Prostate gland (tissue), 2 donors: ENCODE data around the gene GUCY2D. TPM values are rescaled to one million over a fixed set of nuclear protein-coding genes. Genes with fewer than 3 reads are reported as not detected.

Experiments
- DNase-seq: peaks from one replicate; pipeline ENCODE4 v3.0.0-alpha.2; 2019; ENCODE audit warnings: low spot score
- H3K27ac ChIP-seq, 2 donors: fragments of 200-600 bp; sonication (generic); 2 replicates each; pipeline ENCODE4 v1.5.1; 2017 to 2019
- H3K27me3 ChIP-seq: fragments of 200-600 bp; sonication (generic); replicated peaks from 2 replicates; pipeline ENCODE4 v1.5.1; 2019; ENCODE audit not compliant: insufficient read depth
- H3K36me3 ChIP-seq, 2 donors: fragments of 200-600 bp; sonication (generic); 1 replicate in 1 of 2; 2 replicates in 1 of 2; pipeline versions ENCODE4 v1.5.1 to v1.8.1; 2017 to 2019
- H3K4me1 ChIP-seq: fragments of 200-600 bp; sonication (generic); replicated peaks from 2 replicates; pipeline ENCODE4 v1.5.1; 2019
- H3K4me3 ChIP-seq, 2 donors: fragments of 200-600 bp; sonication (generic); 2 replicates each; pipeline ENCODE4 v1.5.1; 2017 to 2019
- H3K9me3 ChIP-seq: fragments of 200-600 bp; sonication (generic); 2 replicates; pipeline ENCODE4 v1.5.1; 2017
- POLR2A ChIP-seq: fragments of 450-650 bp; IDR thresholded peaks from one replicate; pipeline ENCODE4 v1.6.1; 2016; ENCODE audit warnings: antibody characterized with exemption, mild to moderate bottlenecking
- POLR2AphosphoS5 ChIP-seq: sonication (generic); formaldehyde crosslinking; IDR thresholded peaks from one replicate; pipeline ENCODE4 v1.6.1; 2017; ENCODE audit warnings: antibody characterized with exemption
- WGBS: methylation state at CpG from one replicate; pipeline ENCODE4 v1.1.5; 2018; 5-methylcytosine and 5-hydroxymethylcytosine counted together
- intact Hi-C: fragments of 100-400 bp; cut with DNase I; formaldehyde crosslinking; loops from one replicate; pipeline ENCODE4 v1.14.2; 2022
- total RNA-seq, 2 donors: library from RNA; depleted of rRNA; stranded (reverse); fragments of >200 nt; gene quantifications; one replicate each; pipeline ENCODE4 v1.1.0, GENCODE V29; 2016
- TF ChIP-seq, protein P1 (sequence below), 4 experiments: fragments of 200-600 bp in 2 of 4; fragments of 450-650 bp in 2 of 4; sonication (generic) in 2 of 4; IDR thresholded peaks; 1 replicate in 3 of 4; 2 replicates in 1 of 4; pipeline ENCODE4 v1.5.1; 2016 to 2019; ENCODE audit warnings: antibody characterized with exemption in 4 of 4, mild to moderate bottlenecking in 2 of 4, moderate library complexity in 2 of 4

The GUCY2D gene
- total RNA-seq, 2 donors from 2014 or later: 1.8 TPM; not detected in 1

DNA sequence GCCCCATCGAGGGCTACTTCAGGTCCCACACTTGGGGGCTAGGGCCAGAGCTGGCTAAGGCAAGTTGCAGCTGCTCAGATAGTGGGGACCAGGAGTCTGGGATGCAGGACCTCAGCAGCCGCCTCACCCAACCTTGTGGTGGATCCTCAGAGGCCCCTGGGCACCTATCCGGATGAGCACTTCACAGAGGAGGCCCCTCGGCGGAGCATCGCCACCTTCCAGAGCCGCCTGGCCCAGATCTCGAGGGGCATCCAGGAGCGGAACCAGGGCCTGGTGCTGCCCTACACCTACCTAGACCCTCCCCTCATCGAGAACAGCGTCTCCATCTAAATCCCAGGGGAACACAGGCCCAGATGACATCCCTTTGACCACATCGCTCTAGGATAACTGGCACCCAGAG lies 45.8 kb downstream of the GUCY2D start:
- H3K4me1 ChIP-seq: no peaks in the 10 kb centered on the region
- H3K27me3 ChIP-seq: no peaks in the 10 kb centered on the region
- no peaks in the 10 kb centered on the region for H3K9me3 ChIP-seq
- peak overlapping the region in 1 of 2 donors; percentile 19 for H3K27ac ChIP-seq
- no peaks in the 10 kb centered on the region for H3K36me3 ChIP-seq
- intact Hi-C loops: no loop called here
- no peak for TF ChIP-seq POLR2A
- TF ChIP-seq, protein P1, sequence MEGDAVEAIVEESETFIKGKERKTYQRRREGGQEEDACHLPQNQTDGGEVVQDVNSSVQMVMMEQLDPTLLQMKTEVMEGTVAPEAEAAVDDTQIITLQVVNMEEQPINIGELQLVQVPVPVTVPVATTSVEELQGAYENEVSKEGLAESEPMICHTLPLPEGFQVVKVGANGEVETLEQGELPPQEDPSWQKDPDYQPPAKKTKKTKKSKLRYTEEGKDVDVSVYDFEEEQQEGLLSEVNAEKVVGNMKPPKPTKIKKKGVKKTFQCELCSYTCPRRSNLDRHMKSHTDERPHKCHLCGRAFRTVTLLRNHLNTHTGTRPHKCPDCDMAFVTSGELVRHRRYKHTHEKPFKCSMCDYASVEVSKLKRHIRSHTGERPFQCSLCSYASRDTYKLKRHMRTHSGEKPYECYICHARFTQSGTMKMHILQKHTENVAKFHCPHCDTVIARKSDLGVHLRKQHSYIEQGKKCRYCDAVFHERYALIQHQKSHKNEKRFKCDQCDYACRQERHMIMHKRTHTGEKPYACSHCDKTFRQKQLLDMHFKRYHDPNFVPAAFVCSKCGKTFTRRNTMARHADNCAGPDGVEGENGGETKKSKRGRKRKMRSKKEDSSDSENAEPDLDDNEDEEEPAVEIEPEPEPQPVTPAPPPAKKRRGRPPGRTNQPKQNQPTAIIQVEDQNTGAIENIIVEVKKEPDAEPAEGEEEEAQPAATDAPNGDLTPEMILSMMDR (IDR thresholded peaks at IDR 0.05): no peak
- TF ChIP-seq POLR2AphosphoS5: no peak
- no peak for DNase-seq
- H3K4me3 ChIP-seq: no peak overlapping the region
- WGBS: 92% methylated on average over 12 of the region's 12 CpGs

DNA sequence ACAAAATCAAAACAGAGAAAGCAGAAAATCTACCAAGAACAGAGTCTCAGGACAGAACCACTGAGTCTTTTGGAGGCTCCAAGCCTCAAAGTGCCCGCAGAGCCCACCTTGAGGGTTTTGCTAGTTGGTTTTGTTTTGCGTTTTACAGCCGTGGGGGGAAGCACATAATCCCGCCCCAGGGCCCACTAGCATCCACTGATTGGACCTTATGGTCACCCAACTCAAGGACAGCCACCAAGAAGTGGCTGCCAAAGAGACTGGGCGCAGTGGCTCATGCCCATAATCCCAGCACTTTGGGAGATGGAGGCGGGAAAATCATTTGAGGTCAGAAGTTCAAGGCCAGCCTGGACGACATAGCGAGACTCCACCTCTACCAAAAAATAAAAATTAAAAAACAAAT lies 46.3 kb downstream of the GUCY2D start:
- peak overlapping the region in 1 of 2 donors; percentile 19 for H3K27ac ChIP-seq
- no peaks in the 10 kb centered on the region for H3K4me1 ChIP-seq
- H3K4me3 ChIP-seq: no peak overlapping the region
- TF ChIP-seq POLR2A (no peak), POLR2AphosphoS5 (no peak)
- TF ChIP-seq, protein P1 (IDR thresholded peaks at IDR 0.05): no peak
- no peaks in the 10 kb centered on the region for H3K36me3 ChIP-seq
- H3K9me3 ChIP-seq: no peaks in the 10 kb centered on the region
- intact Hi-C loops: no loop called here
- 90% methylated on average over 8 of the region's 8 CpGs for WGBS
- H3K27me3 ChIP-seq: no peaks in the 10 kb centered on the region
- DNase-seq: no peak

DNA sequence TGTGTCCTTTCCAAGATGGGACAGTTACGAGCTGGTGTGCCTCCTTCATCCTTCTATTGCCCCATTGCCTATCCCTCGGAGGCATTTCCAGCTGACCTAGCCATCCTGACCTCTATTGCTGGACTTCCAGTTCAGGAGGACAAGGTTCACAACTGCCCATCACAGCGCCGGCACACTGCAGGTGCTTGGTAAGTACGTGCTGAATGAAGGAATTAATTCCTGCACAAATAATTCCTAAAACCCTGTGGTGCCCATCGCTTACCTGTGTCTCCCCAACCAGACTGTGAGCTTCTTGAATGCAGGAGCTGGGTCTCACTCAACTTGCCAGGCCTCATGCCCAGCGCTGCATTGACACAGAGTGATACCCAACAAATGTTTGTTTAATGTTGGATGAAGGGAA lies 49.4 kb downstream of the GUCY2D start:
- WGBS: 84% methylated on average over 7 of the region's 7 CpGs
- H3K4me3 ChIP-seq: no peak overlapping the region
- intact Hi-C loops: no loop called here
- DNase-seq: no peak
- H3K4me1 ChIP-seq: no peaks in the 10 kb centered on the region
- no peaks in the 10 kb centered on the region for H3K27me3 ChIP-seq
- H3K27ac ChIP-seq: peak overlapping the region in 1 of 2 donors; percentile 6
- H3K36me3 ChIP-seq: no peaks in the 10 kb centered on the region
- H3K9me3 ChIP-seq: no peaks in the 10 kb centered on the region
- TF ChIP-seq POLR2A: no peak
- TF ChIP-seq, protein P1 (IDR thresholded peaks at IDR 0.05): no peak
- no peak for TF ChIP-seq POLR2AphosphoS5

DNA sequence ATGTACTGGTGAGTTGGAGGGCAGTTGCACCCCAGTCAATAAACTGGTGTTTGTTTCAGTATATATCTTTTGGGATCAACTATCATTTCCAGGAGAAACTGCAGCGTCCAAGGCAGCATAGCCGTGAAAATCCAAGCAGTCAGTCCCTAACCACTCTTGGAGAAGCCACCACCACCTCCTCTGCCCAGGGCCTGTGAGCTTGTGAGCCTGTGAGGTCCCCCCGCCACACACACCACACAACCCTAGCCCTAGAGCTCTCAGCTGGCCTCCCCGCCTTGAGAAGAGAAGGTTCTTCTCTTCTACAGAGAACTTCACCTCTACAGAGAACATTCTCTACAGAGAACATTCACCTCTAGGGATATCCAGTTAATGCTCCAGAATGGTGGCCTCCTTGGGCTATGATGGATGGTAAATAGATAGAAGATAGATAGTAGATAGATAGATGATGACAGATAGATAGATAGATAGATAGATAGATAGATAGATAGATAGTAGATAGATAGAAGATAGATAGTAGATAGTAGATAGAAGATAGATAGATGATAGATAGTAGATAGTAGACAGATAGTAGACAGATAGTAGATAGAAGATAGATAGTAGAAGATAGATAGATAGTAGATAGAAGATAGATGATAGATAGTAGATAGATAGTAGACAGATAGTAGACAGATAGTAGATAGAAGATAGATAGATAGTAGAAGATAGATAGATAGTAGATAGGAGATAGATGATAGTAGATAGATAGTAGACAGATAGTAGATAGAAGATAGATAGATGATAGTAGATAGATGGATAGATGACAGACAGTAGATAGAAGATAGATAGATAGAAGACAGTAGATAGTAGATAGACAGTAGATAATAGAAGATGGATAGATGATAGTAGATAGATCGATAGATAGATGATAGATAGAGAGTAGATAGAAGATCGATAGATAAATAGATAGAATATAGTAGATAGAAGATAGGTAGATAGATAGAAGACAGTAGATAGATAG lies 50.1 kb downstream of the GUCY2D start:
- Histone ChIP-seq H3K36me3 (no peaks in the 10 kb centered on the region), H3K27me3 (no peaks in the 10 kb centered on the region), H3K27ac (peak overlapping the region in 1 of 2 donors; percentile 6), H3K9me3 (no peaks in the 10 kb centered on the region), H3K4me1 (no peaks in the 10 kb centered on the region), H3K4me3 (no peak overlapping the region)
- TF ChIP-seq POLR2AphosphoS5 (no peak), POLR2A (no peak)
- TF ChIP-seq, protein P1 (IDR thresholded peaks at IDR 0.05): no peak
- intact Hi-C loops: no loop called here
- DNase-seq: no peak
- 97% methylated on average over 6 of the region's 6 CpGs for WGBS
